ENCODE data around the gene PUM1. TPM values are rescaled to one million over a fixed set of nuclear protein-coding genes. Genes with fewer than 3 reads are reported as not detected.
"Not testable (repeated sequence)": the region's sequence is repeated elsewhere in the genome, so short reads cannot be mapped to it uniquely, and the experiment has no call there.

The PUM1 gene
- polyA plus RNA-seq (2013, experiment 1 of 2; ENCODE audit: insufficient read length) = 35.5 TPM
- 37.8 TPM for polyA plus RNA-seq (2013, experiment 2 of 2; ENCODE audit: insufficient read length)

GRCh38 chr1:31065310-31066217, at the start of gene PUM1:
TSS of gene PUM1 (minus strand) at chr1:31065717. CDS start at chr1:31059566, 6,151 bp downstream.
- DNase-seq = peak; percentile 96

- DNase-seq = no peak
These were observed 46.9 kb upstream of the PUM1 start for GRCh38 chr1:31112266-31112935.

GRCh38 chr1:31111290-31111951, 45.9 kb upstream of the PUM1 start:
- DNase-seq = peak; percentile 60

DNA sequence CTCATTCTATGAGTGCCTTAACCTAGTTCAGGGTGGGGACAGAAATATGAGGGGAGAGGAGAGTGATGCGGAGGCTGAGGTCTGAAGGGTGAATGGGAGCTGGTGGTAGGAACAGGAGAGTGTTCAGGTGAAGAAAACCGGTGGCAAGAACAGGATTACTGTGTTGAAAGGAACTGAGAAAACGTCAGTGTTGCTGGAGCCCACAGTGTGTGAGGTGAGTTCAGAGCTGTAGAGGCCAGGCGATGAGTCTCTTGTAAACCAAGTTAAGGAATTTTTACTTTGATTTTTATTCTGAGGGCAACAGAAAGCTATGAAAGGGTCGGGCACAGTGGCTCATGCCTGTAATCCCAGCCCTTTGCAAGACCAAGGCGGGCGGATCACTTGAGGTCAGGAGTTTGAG, 45.3 kb upstream of the PUM1 start:
- no peak for DNase-seq

GRCh38 chr1:31108861-31109260, 43.3 kb upstream of the PUM1 start:
- DNase-seq = no peak

GRCh38 chr1:31105646-31106045, 40.1 kb upstream of the PUM1 start:
- peak; percentile 14 for DNase-seq

- DNase-seq = no peak
These were observed 37.0 kb upstream of the PUM1 start for GRCh38 chr1:31102501-31102950.

DNA sequence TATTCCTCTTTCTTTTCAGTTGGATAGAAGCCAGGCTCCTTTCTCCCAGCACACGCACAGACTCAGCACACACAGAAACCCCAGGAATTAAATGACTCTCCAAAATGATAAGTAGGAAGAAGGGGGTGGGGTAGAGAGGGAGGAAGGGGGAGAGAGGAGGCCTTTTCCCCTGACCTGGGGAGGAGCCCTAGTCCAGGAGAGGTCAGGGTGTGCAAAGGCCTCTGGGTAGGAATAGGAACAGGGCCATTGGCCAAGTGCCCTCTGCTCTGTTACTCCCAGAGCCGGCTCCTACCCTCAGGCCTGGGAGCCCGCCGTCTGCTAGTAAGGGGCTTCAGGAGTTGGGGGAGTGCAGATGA, 35.6 kb upstream of the PUM1 start:
- peak; percentile 82 for DNase-seq

- DNase-seq = no peak
These were observed 33.9 kb upstream of the PUM1 start for GRCh38 chr1:31099293-31100032.

DNA sequence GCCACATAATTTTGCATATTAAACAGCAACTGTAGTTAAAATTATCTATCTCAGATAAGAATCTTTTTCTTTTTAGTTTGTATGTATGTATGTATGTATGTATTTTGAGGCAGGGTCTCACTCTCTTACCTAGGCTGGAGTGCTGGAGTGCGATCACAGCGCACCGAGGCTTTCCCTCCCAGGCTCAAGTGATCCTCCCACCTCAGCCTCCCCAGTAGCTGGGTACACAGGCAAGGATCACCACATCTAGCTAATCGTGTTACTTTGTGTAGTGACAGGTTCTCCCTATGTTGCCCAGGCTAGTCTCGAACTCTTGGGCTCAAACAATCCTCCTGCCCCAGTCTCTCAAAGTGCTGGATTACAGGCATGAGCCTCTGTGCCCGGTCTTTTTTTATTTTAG, 30.5 kb upstream of the PUM1 start:
- no peak for DNase-seq

DNA sequence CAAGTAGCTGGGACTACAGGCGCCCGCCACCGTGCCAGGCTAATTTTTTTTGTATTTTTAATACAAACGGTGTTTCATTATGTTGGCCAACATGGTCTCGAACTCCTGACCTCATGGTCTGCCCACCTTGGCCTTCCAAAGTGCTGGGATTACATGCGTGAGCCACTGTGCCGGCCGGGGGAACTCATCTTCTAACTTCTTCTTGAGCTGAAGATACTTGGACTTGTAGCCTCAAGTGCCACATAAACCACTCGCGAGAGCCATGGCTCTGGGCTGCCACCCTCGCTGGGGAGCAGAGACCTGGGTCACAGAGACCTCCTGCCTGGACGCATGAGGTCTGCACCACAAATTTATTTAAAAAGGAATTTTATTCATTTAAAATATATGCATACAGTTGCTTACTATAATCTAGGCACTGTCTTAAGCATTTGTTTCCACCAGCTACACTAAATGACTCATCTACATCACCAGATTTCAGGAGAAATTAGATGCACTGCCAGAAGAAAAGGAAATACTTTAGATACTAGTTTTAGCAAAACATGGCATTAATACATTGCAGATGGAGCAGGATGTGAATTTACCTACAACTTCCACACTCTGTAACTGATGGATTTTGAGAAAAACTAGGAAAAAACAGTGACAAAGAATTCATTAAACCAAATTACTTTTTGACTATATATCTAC, 29.9 kb upstream of the PUM1 start:
- DNase-seq = peak; percentile 81

DNA sequence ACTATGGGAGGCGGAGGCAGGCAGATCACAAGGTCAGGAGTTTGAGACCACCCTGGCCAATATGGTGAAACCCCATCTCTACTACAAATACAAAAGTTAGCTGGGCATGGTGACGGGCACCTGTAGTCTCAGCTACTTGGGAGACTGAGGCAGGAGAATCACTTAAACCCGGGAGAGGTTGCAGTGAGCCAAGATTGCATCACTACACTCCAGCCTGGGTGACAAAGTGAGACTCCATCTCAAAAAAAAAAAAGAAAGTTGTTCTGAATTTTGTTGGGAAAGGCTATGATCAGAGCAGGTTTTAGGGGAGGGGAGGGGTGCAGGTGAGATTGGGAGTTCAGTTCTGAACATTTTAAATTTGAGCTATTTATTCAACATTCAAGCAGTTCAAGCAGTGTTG, 22.6 kb upstream of the PUM1 start:
- not testable (repeated sequence) for DNase-seq

DNA sequence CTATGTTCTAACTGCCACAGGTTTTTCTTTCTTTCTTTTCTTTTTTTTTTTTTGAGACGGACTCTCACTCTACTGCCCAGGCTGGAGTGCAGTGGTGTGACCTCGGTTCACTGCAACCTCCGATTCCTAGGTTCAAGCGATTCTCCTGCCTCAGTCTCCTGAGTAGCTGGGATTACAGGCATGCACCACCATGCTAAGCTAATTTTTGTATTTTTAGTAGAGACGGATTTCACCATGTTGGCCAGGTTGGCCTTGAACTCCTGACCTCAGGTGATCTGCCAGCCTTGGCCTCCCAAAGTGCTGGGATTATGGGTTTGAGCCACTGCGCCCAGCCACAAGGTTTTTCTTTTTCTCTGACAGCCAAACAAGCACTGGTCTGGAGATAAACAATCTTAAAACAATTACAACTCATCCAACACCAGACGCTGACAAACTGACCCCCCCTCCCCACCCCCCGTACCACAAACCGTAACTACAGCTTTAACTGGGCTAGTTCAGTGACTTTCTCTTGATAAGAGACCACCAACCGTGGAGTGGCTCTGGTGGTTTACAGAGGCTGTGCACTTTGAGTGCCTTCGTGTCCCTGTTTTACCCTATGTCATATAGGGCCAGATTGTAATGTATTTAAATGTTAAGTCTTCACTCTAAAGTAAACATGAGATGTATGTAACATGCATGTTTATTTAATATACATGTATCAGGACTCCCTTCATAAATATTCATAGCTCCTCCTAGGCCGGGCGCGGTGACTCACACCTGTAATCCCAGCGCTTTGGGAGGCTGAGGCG, 19.5 kb upstream of the PUM1 start:
- no peak for DNase-seq

DNA sequence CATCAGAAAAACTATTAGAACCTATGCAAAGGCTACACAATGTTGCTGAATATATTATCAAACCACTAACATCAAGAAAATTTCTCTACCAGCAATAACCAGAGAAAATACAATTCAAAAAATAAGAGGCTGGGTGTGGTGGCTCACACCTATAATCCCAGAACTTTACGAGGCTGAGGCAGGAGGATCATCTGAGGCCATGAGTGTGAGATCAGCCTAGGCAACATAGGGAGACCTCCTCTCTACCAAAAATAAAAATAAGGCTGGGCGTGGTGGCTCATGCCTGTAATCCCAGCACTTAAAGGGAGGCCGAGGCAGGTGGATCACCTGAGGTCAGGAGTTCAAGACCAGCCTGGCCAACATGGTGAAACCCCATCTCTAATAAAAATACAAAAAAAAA, 16.9 kb upstream of the PUM1 start:
- no peak for DNase-seq

DNA sequence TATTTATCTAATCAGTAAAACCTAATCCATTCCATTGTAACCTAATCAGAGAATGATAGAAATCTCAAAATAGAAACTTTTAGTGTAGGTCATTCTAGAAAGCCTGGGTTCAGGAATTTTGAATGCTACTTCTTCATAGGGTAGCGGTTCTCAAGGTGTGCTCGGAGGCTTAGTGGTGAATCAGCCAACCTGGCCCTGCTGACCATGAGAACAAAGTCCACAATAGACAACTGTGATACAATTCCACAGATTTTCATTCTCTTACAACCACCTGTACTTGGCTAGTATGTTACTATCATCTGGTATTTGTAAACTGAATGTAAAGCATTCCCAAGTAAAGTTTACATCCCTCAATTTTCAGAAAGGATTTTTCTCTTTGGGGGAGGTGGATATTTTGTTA, 7.5 kb upstream of the PUM1 start:
- DNase-seq = no peak

DNA sequence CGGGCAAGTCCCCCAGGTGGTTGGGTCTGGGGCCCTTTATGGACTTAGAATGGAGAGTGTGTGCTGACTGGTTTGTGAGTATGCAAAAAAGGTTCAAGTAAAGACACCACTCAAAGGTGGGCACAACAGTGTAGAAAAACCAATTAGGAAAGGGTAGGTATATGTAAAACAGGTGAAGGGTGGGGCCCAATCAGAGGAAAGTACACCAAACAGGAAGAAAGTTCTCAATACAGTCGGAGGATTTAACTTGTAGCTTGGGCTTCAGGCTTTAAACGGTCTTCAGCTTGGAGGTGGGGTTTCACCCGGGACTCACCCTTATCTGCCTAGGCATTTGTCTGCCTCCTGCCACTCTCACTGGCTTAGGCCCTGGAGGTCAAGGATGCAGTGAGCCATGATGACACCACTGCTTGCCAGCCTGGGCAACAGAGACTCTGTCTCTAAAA, 6.8 kb upstream of the PUM1 start:
- no peak for DNase-seq

GRCh38 chr1:31069392-31069791, 3.9 kb upstream of the PUM1 start:
- no peak for DNase-seq

DNA sequence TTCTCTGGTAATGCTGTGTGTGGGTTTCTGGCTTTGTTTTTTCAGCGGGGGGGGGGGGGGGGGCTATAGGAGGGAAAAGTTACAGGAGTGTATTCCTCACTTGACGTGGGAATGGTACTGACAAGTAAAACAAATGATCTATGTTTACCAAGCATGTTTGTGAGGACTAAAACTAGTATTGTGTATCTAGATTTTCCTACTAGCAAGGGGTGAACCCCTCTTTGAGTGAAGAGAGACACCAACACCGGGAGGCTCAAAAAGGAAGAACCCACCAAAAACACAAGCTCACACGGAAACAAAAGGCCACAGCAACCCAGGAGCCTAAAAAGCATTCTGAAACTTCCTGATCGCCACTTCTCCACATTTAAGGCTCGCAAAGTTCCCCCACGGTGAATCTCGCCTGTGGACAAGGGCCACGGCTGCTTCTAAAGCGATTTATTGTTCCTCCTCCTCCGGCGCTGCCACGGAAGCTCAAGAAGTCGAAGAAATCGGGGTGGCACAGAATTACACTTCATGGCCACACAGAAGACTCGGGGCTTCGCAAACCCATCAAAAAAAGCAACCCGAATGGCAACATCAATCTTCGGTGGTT, 703 bp downstream of the PUM1 start:
- no peak for DNase-seq

GRCh38 chr1:31064111-31064717, 1.3 kb downstream of the PUM1 start:
- DNase-seq = peak; percentile 2

- DNase-seq = peak; percentile 6
These were observed 1.9 kb downstream of the PUM1 start for GRCh38 chr1:31063631-31064030.

Measured in fibroblast of skin of scalp (primary cell).